Measurements from ENCODE around the gene WWOX. TPM values are rescaled to one million over a fixed set of nuclear protein-coding genes. Genes with fewer than 3 reads are reported as not detected.

WWOX gene
- total RNA-seq, 1 experiment from 2014 or later: 79.9 TPM

- Histone ChIP-seq H3K4me1 (ENCODE audit: insufficient read depth, low read length, poor library complexity, severe bottlenecking) (peaks cover 9% of the 10 kb centered on the region), H3K4me3 (ENCODE audit: low read depth, low read length, poor library complexity, severe bottlenecking) (no peak overlapping the region), H3K9me3 (ENCODE audit: low read depth, low read length, poor library complexity, severe bottlenecking) (no peaks in the 10 kb centered on the region), H3K27ac (ENCODE audit: low read depth, low read length, poor library complexity, severe bottlenecking) (no peak overlapping the region), H3K27me3 (replicated peaks; ENCODE audit: insufficient read depth, low read depth, low read length, poor library complexity) (no peaks in the 10 kb centered on the region), H3K36me3 (ENCODE audit: insufficient read depth, low read length, poor library complexity, severe bottlenecking) (no peaks in the 10 kb centered on the region)
- ChIA-PET POLR2A (ENCODE audit: low non-redundant PET) (no interaction called here), CTCF (no interaction called here)
- TF ChIP-seq CTCF (conservative IDR thresholded peaks at IDR 0.05; ENCODE audit: low read depth, low read length) (no peak), EZH2 (IDR thresholded peaks at IDR 0.05; ENCODE audit: borderline replicate concordance, low read depth, low read length, poor library complexity, severe bottlenecking) (no peak)
- BruUV-seq (replicated peaks): no TSS peak
- peak; percentile 51 for DNase-seq (ENCODE audit: low spot score)
- intact Hi-C loops (cut with micrococcal nuclease; ENCODE audit: unreplicated experiment): no loop called here
These were observed 378.9 kb downstream of the WWOX start for GRCh38 chr16:78478267-78478861.

- TF ChIP-seq CTCF (conservative IDR thresholded peaks at IDR 0.05; ENCODE audit: low read depth, low read length) (no peak), EZH2 (IDR thresholded peaks at IDR 0.05; ENCODE audit: borderline replicate concordance, low read depth, low read length, poor library complexity, severe bottlenecking) (no peak)
- no TSS peak for BruUV-seq (replicated peaks)
- Histone ChIP-seq H3K27ac (ENCODE audit: low read depth, low read length, poor library complexity, severe bottlenecking) (no peak overlapping the region), H3K4me3 (ENCODE audit: low read depth, low read length, poor library complexity, severe bottlenecking) (no peak overlapping the region), H3K27me3 (replicated peaks; ENCODE audit: insufficient read depth, low read depth, low read length, poor library complexity) (no peaks in the 10 kb centered on the region), H3K9me3 (ENCODE audit: low read depth, low read length, poor library complexity, severe bottlenecking) (no peaks in the 10 kb centered on the region), H3K36me3 (ENCODE audit: insufficient read depth, low read length, poor library complexity, severe bottlenecking) (no peaks in the 10 kb centered on the region), H3K4me1 (ENCODE audit: insufficient read depth, low read length, poor library complexity, severe bottlenecking) (peaks cover 9% of the 10 kb centered on the region)
- DNase-seq (ENCODE audit: low spot score): no peak
- ChIA-PET CTCF (no interaction called here), POLR2A (ENCODE audit: low non-redundant PET) (no interaction called here)
- intact Hi-C loops (cut with micrococcal nuclease; ENCODE audit: unreplicated experiment): no loop called here
These were observed 380.3 kb downstream of the WWOX start for GRCh38 chr16:78479723-78480122.

GRCh38 chr16:78480588-78480987 is 381.1 kb downstream of the WWOX start:
- Histone ChIP-seq H3K36me3 (ENCODE audit: insufficient read depth, low read length, poor library complexity, severe bottlenecking) (no peaks in the 10 kb centered on the region), H3K9me3 (ENCODE audit: low read depth, low read length, poor library complexity, severe bottlenecking) (no peaks in the 10 kb centered on the region), H3K27ac (ENCODE audit: low read depth, low read length, poor library complexity, severe bottlenecking) (no peak overlapping the region), H3K4me1 (ENCODE audit: insufficient read depth, low read length, poor library complexity, severe bottlenecking) (peaks cover 9% of the 10 kb centered on the region), H3K4me3 (ENCODE audit: low read depth, low read length, poor library complexity, severe bottlenecking) (no peak overlapping the region), H3K27me3 (replicated peaks; ENCODE audit: insufficient read depth, low read depth, low read length, poor library complexity) (no peaks in the 10 kb centered on the region)
- ChIA-PET CTCF (no interaction called here), POLR2A (ENCODE audit: low non-redundant PET) (no interaction called here)
- TF ChIP-seq EZH2 (IDR thresholded peaks at IDR 0.05; ENCODE audit: borderline replicate concordance, low read depth, low read length, poor library complexity, severe bottlenecking) (no peak), CTCF (conservative IDR thresholded peaks at IDR 0.05; ENCODE audit: low read depth, low read length) (no peak)
- no TSS peak for BruUV-seq (replicated peaks)
- no peak for DNase-seq (ENCODE audit: low spot score)
- intact Hi-C loops (cut with micrococcal nuclease; ENCODE audit: unreplicated experiment): no loop called here

All from A673 (cell line).